Pancreas (tissue), 10 donors: ENCODE data around the gene TK2. TPM values are rescaled to one million over a fixed set of nuclear protein-coding genes. Genes with fewer than 3 reads are reported as not detected.
A peak's percentile ranks its signal among the peaks of the same experiment; 100 is the strongest.

Source experiments
- ATAC-seq, 4 donors: fragments of 200-7000 bp; cut with Tn5 transposase; one replicate each; pipeline versions ENCODE4 v1.8.0 to v1.9.1; 2020; ENCODE audit warnings: mild to moderate bottlenecking in 4 of 4, moderate library complexity in 4 of 4
- DNase-seq, 6 donors: peaks; one replicate each; pipeline ENCODE4 v3.0.0-alpha.2; 2020
- FAIRE-seq: peaks from 2 replicates; lab custom pipeline; 2012; peaks lifted over from hg19 to GRCh38; lab: Jason Lieb, UNC
- H3K27ac ChIP-seq, 4 donors: fragments of 200-600 bp; sonication (generic); 1 replicate in 3 of 4; 2 replicates in 1 of 4; pipeline versions ENCODE4 v1.5.0 to v1.8.0; 2020
- H3K27me3 ChIP-seq, 4 donors: fragments of 200-600 bp; one replicate each; pipeline ENCODE4 v1.8.0; 2021
- H3K36me3 ChIP-seq, 3 donors: fragments of 200-600 bp; sonication (generic) in 1 of 3; one replicate each; pipeline versions ENCODE4 v1.5.0 to v1.8.0; 2020 to 2021
- H3K4me1 ChIP-seq, 3 donors: fragments of 200-600 bp; one replicate each; pipeline ENCODE4 v1.8.0; 2021
- H3K4me3 ChIP-seq, 4 donors: fragments of 200-600 bp; sonication (generic) in 2 of 4; one replicate each; pipeline versions ENCODE4 v1.5.0 to v1.8.0; 2020 to 2021
- H3K9me3 ChIP-seq, 4 donors: fragments of 200-600 bp; one replicate each; pipeline ENCODE4 v1.8.0; 2021
- WGBS, 2 donors: extraction: QIAGEN DNeasy Blood & Tissue Kit; methylation state at CpG; one replicate each; pipeline ENCODE4 v1.1.7; 2013; 5-methylcytosine and 5-hydroxymethylcytosine counted together
- intact Hi-C, 3 donors: fragments of 100-400 bp; cut with DNase I; formaldehyde crosslinking; loops; one replicate each; pipeline versions ENCODE4 v1.11.1 to v1.14.2; 2022
- polyA plus RNA-seq, 2 donors: library from polyadenylated mRNA; stranded (reverse); fragments of 200-250 nt; gene quantifications; one replicate each; pipeline ENCODE4 v1.2.3, GENCODE V29; 2013
- total RNA-seq, 6 donors: library from RNA; stranded (reverse); fragmentation: NEBNext Ultra II Directional in 4 of 6; extraction: Animal tissue kit (Norgen Biotek cat#: 25700) in 4 of 6; gene quantifications; one replicate each; pipeline versions ENCODE4 v1.2.1 to v1.2.4, GENCODE V29; 2021 to 2023
- TF ChIP-seq, protein P1 (sequence below), 4 donors: fragments of 200-600 bp; sonication (generic) in 3 of 4; IDR thresholded peaks; one replicate each; pipeline versions ENCODE4 v1.5.0 to v1.8.0; 2021; ENCODE audit warnings: antibody characterized with exemption in 4 of 4
- donor health status: healthy with polysubstance abuse.
- donor health status: DM: no; HTN: no; CAD: no; lungs with moderate emphysema.
- donor health status: DM: no; HTN: no; CAD: no.
- donor health status: control.
- donor health status: control.
- donor health status: Bipolar disorder and iron deficiency.
- donor health status: DM: yes; HTN: yes; CAD: no.
- donor health status: DM: no; HTN: no; CAD: no.
- donor health status: DM: no; HTN: no; CAD: no.
- donor health status: DM: yes; HTN: yes; CAD: no.

The TK2 gene
- total and polyA plus RNA-seq, 8 donors, result 13.9 to 22.9 (median 20.5) TPM

DNA sequence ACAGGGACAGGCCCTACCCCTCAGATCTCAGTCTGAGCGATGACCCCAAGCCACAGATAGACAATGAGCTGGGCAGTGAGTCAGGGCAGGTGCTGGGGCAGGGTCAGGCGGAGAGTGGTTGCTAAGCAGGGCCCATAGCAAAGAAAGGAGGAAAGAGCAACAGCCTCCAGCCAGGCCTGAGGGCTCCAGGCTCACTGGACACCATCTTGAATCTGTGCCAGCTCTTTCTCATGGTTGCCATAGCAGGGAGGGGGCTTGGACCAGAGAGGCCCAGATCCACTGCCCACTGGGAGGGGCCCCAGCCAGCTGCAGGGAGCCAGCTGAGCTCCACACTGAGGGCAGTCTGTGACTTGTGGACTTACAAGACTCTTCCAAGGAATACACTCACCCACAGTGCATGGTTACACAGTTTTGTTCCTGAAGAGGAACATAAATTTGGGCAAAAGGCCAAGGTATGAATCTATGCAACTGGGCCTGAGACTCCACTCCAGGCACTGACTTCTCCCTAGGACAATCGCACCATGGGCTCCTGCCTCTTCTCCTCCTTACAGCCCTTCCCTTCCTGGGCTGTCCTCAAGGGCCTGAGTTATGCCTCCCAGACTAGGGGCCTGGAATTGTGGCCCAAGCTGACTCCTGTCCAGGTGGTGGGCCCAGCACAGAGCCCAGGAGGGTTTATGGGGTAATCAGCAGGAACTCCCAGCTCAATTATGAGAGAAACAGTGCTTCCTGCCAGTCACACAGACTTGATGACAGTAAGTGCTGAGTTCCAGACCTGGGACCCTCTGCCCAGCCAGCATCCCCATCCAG lies 62.9 kb downstream of the TK2 start:
- Histone ChIP-seq H3K4me1 (no peaks in the 10 kb centered on the region), H3K36me3 (no peaks in the 10 kb centered on the region), H3K9me3 (no peaks in the 10 kb centered on the region), H3K27me3 (no peaks in the 10 kb centered on the region), H3K4me3 (no peak overlapping the region), H3K27ac (no peak overlapping the region)
- TF ChIP-seq, protein P1, sequence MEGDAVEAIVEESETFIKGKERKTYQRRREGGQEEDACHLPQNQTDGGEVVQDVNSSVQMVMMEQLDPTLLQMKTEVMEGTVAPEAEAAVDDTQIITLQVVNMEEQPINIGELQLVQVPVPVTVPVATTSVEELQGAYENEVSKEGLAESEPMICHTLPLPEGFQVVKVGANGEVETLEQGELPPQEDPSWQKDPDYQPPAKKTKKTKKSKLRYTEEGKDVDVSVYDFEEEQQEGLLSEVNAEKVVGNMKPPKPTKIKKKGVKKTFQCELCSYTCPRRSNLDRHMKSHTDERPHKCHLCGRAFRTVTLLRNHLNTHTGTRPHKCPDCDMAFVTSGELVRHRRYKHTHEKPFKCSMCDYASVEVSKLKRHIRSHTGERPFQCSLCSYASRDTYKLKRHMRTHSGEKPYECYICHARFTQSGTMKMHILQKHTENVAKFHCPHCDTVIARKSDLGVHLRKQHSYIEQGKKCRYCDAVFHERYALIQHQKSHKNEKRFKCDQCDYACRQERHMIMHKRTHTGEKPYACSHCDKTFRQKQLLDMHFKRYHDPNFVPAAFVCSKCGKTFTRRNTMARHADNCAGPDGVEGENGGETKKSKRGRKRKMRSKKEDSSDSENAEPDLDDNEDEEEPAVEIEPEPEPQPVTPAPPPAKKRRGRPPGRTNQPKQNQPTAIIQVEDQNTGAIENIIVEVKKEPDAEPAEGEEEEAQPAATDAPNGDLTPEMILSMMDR (IDR thresholded peaks at IDR 0.05), result no peak
- ATAC-seq (peak in 3 of 4 donors; percentile 7 to 57 (median 53)), DNase-seq (peak in 1 of 6 donors; percentile 37), FAIRE-seq (no peak)
- WGBS, 2 donors, result 86 to 94% methylated on average over 3 of the region's 3 CpGs
- intact Hi-C loops, result no loop called here

DNA sequence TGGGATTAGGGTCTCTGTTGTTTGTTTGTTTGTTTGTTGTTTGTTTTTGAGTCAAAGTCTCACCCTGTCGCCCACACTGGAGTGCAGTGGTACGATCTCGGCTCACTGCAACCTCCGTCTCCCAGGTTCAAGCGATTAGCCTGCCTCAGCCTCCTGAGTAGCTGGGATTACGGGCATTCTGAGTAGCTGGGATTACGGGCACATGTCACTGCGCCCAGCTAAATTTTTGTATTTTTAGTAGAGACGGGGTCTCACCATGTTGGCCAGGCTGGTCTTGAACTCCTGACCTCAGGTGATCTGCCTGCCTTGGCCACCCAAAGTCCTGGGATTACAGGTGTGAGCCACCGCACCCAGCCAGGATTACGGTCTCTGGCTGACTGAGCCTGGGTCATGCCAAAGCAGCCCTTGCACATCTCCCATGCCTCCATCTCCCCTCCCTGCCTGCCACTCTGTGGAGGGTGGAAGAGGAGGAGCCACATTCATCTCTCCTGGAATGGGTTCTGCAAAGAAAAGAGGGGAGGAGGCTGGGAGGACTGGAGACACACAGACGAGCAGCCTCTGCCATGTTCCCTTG lies 63.6 kb downstream of the TK2 start:
- no peak for ATAC-seq
- Histone ChIP-seq H3K27me3 (no peaks in the 10 kb centered on the region), H3K4me1 (no peaks in the 10 kb centered on the region), H3K9me3 (no peaks in the 10 kb centered on the region), H3K4me3 (no peak overlapping the region), H3K27ac (no peak overlapping the region), H3K36me3 (no peaks in the 10 kb centered on the region)
- TF ChIP-seq, protein P1 (IDR thresholded peaks at IDR 0.05), result no peak
- no peak for DNase-seq
- 93% methylated on average over 12 of the region's 12 CpGs for WGBS, 2 donors
- no peak for FAIRE-seq
- intact Hi-C loops, result no loop called here

DNA sequence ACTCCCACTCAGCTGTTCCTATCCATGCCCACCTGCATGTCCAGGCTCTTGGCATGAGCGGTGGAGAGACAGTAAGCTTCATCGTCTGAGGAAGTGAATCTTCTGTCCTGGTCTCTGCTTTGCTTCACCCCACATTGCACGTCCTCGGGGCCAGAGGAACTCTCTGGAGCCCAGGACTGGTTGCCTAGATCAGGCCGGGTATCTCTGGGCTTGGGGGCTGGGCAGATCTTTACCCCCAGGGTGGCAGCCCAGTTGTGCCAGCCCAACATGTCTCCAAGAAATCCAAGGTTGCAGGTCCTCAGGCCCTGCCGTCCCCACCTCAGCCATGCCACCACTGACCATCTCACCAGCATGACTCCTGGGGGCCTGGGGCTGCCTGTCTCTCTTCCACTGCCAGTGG lies 64.5 kb downstream of the TK2 start:
- H3K9me3 ChIP-seq, result no peaks in the 10 kb centered on the region
- DNase-seq, result peak in 1 of 6 donors; percentile 45
- no peak overlapping the region for H3K4me3 ChIP-seq
- TF ChIP-seq, protein P1 (IDR thresholded peaks at IDR 0.05), result no peak
- ATAC-seq, result no peak
- FAIRE-seq, result no peak
- no peaks in the 10 kb centered on the region for H3K36me3 ChIP-seq
- WGBS, 2 donors, result 81 to 82% methylated on average over 6 of the region's 6 CpGs
- H3K27me3 ChIP-seq, result no peaks in the 10 kb centered on the region
- no peak overlapping the region for H3K27ac ChIP-seq
- intact Hi-C loops, result no loop called here
- H3K4me1 ChIP-seq, result no peaks in the 10 kb centered on the region

DNA sequence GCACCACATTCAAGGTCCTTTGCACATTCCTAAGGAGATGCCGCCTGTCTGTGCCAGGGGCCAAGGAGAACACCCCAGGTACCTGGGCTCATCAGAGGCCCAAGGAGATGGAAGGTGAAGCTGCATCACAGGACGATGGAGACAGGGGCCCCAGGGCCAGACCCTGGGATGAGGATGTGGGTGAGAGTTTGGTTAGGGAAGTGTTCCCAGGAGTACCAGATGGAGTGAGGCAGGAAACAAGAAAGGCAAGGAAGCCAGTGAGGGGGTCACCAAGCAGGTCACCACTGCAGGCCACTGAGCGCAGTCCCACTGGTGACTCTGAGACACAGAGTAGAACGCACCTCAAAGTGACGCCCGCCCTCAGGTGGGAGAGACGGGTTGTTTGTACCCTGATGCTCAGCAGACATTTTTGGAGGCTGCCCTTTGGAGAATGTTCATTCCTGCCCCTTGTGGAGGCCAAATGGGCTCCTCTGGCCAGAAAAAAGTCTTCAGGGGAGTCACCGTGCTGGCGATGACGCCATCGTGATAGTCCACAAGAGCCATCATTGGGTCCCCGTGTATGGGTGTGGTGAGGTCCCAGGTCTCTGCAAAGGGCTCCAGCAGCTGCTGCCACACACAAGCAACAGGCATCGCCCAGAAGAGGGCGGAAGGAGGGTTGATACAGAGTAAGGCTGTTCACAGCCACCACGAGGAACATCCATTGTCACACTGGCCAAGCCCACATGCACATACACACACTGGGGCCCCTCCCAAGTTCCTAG lies 65.3 kb downstream of the TK2 start:
- TF ChIP-seq, protein P1 (IDR thresholded peaks at IDR 0.05), result no peak
- ATAC-seq, result no peak

More for the DNA sequence above, 65.3 kb downstream of the TK2 start:
- no peaks in the 10 kb centered on the region for H3K27me3 ChIP-seq
- DNase-seq (peak in 1 of 6 donors; percentile 40), FAIRE-seq (no peak)
- no peak overlapping the region for H3K4me3 ChIP-seq
- no peak overlapping the region for H3K27ac ChIP-seq
- H3K36me3 ChIP-seq, result no peaks in the 10 kb centered on the region
- H3K4me1 ChIP-seq, result no peaks in the 10 kb centered on the region
- H3K9me3 ChIP-seq, result no peaks in the 10 kb centered on the region
- WGBS, 2 donors, result 77 to 83% methylated on average over 15 of the region's 15 CpGs
- intact Hi-C loops, result loop anchor here in 1 of 3 donors (5.0 kb wide), 1 partner anchor 77 kb away; no protein-coding TSS in a partner anchor
